IMR-90 (cell line): ENCODE measurements around the gene RAD51B. TPM values are rescaled to one million over a fixed set of nuclear protein-coding genes. Genes with fewer than 3 reads are reported as not detected.

Experiments used
- ATAC-seq: fragments of 200-7000 bp; cut with Tn5 transposase; 2 replicates; pipeline ENCODE4 v1.9.1; 2020; ENCODE audit warnings: low read depth, mild to moderate bottlenecking, moderate library complexity
- BruUV-seq: library from RNA; stranded (reverse); fragments of 400-500 nt; replicated peaks from 2 replicates; lab custom pipeline; 2021; lab: Mats Ljungman, UMichigan
- CTCF ChIA-PET: fragments of 300-600 bp; formaldehyde crosslinking; extraction: SDS; loops from one replicate; lab custom pipeline; 2021; ENCODE audit warnings: antibody characterized with exemption; lab: Yijun Ruan, JAX
- POLR2A ChIA-PET: fragments of 300-600 bp; sonication (Branson Sonifier 250); formaldehyde crosslinking; loops from one replicate; lab custom pipeline; 2022; ENCODE audit warnings: antibody characterized with exemption; ENCODE audit not compliant: unreplicated experiment; lab: Charles Lee
- DNase-seq: peaks from one replicate; pipeline ENCODE4 v3.0.0; 2013
- H2AFZ ChIP-seq: replicated peaks from 2 replicates; pipeline ENCODE3; 2013; ENCODE audit warnings: low read length, mild to moderate bottlenecking; ENCODE audit not compliant: poor library complexity
- H2AK5ac ChIP-seq: 2 replicates; pipeline ENCODE4 v1.6.1; 2013; ENCODE audit warnings: low read depth, low read length, inconsistent platforms
- H2AK9ac ChIP-seq: replicated peaks from 2 replicates; pipeline ENCODE3; 2013; ENCODE audit warnings: mild to moderate bottlenecking, low read depth, low read length, moderate library complexity; ENCODE audit not compliant: poor library complexity
- H2BK120ac ChIP-seq: 2 replicates; pipeline ENCODE4 v1.6.1; 2013; ENCODE audit warnings: low read depth, low read length, inconsistent platforms
- H2BK15ac ChIP-seq: 3 replicates; pipeline ENCODE4 v1.6.1; 2013; ENCODE audit warnings: low read depth, low read length, inconsistent platforms
- H2BK20ac ChIP-seq: 2 replicates; pipeline ENCODE4 v1.6.1; 2013; ENCODE audit warnings: low read depth, mild to moderate bottlenecking, inconsistent platforms, low read length, moderate library complexity
- H2BK5ac ChIP-seq: 2 replicates; pipeline ENCODE4 v1.6.1; 2013; ENCODE audit warnings: mild to moderate bottlenecking, low read depth, low read length, inconsistent platforms; ENCODE audit not compliant: poor library complexity, severe bottlenecking
- H3K14ac ChIP-seq: replicated peaks from 2 replicates; pipeline ENCODE4 v1.6.1; 2013; ENCODE audit warnings: low read depth, low read length, inconsistent platforms
- H3K18ac ChIP-seq: 2 replicates; pipeline ENCODE4 v1.6.1; 2013; ENCODE audit warnings: low read depth, low read length, control low read depth
- H3K23ac ChIP-seq: 2 replicates; pipeline ENCODE4 v1.6.1; 2013; ENCODE audit warnings: low read depth, low read length, inconsistent platforms
- H3K27ac ChIP-seq: 2 replicates; pipeline ENCODE4 v1.5.1; 2013; ENCODE audit warnings: mild to moderate bottlenecking, control low read depth, low read length; ENCODE audit not compliant: insufficient read depth
- H3K27me3 ChIP-seq: 2 replicates; pipeline ENCODE4 v1.6.1; 2013; ENCODE audit warnings: low read length; ENCODE audit not compliant: control insufficient read depth, insufficient read depth
- H3K36me3 ChIP-seq: 2 replicates; pipeline ENCODE4 v1.6.1; 2013; ENCODE audit warnings: low read length, mixed read lengths; ENCODE audit not compliant: control insufficient read depth, insufficient read depth
- H3K4ac ChIP-seq: 2 replicates; pipeline ENCODE4 v1.6.1; 2013; ENCODE audit warnings: low read depth, low read length, inconsistent platforms
- H3K4me1 ChIP-seq: 2 replicates; pipeline ENCODE4 v1.6.1; 2013; ENCODE audit warnings: low read length, mixed read lengths; ENCODE audit not compliant: control insufficient read depth, insufficient read depth
- H3K4me2 ChIP-seq: 2 replicates; pipeline ENCODE4 v1.6.1; 2013; ENCODE audit warnings: low read depth, mild to moderate bottlenecking, control low read depth, low read length, moderate library complexity
- H3K4me3 ChIP-seq: 2 replicates; pipeline ENCODE4 v1.5.1; 2013; ENCODE audit warnings: low read depth, mild to moderate bottlenecking, control low read depth, low read length, moderate library complexity; ENCODE audit not compliant: insufficient read depth
- H3K56ac ChIP-seq: 2 replicates; pipeline ENCODE4 v1.6.1; 2013; ENCODE audit warnings: low read length, inconsistent platforms; ENCODE audit not compliant: insufficient read depth; ENCODE audit errors: extremely low read depth
- H3K79me1 ChIP-seq, 2 experiments: 2 replicates each; pipeline ENCODE4 v1.6.1; 2013; ENCODE audit warnings: low read length in 2 of 2, inconsistent platforms in 1 of 2, low read depth in 1 of 2
- H3K9ac ChIP-seq: 2 replicates; pipeline ENCODE4 v1.6.1; 2013; ENCODE audit warnings: low read depth, low read length, control low read depth
- H3K9me1 ChIP-seq: 2 replicates; pipeline ENCODE4 v1.6.1; 2013; ENCODE audit warnings: low read length, inconsistent platforms; ENCODE audit not compliant: insufficient read depth
- H3K9me3 ChIP-seq: 2 replicates; pipeline ENCODE4 v1.6.1; 2013; ENCODE audit warnings: low read length; ENCODE audit not compliant: control insufficient read depth, insufficient read depth
- H4K20me1 ChIP-seq: 2 replicates; pipeline ENCODE4 v1.6.1; 2013; ENCODE audit warnings: low read length, inconsistent platforms; ENCODE audit not compliant: insufficient read depth
- H4K5ac ChIP-seq: 2 replicates; pipeline ENCODE4 v1.6.1; 2013; ENCODE audit warnings: mild to moderate bottlenecking, low read depth, low read length, control low read depth
- H4K8ac ChIP-seq, 2 experiments: 2 replicates each; pipeline ENCODE4 v1.6.1; 2013; ENCODE audit warnings: low read depth in 2 of 2, low read length in 2 of 2, control low read depth in 1 of 2, inconsistent platforms in 1 of 2
- H4K91ac ChIP-seq: 2 replicates; pipeline ENCODE4 v1.6.1; 2013; ENCODE audit warnings: low read depth, low read length, inconsistent platforms; ENCODE audit not compliant: insufficient read depth
- CEBPB ChIP-seq: IDR thresholded peaks from 2 replicates; pipeline ENCODE4 v1.6.1; 2012; ENCODE audit warnings: low read depth, low read length, improper control_type of control experiment
- FOS ChIP-seq: fragments of 150-350 bp; IDR thresholded peaks from 2 replicates; pipeline ENCODE4 v1.6.1; 2016; ENCODE audit warnings: low read depth, low read length
- MAFK ChIP-seq: IDR thresholded peaks from 2 replicates; pipeline ENCODE4 v1.6.1; 2012; ENCODE audit warnings: low read depth, low read length, improper control_type of control experiment
- RCOR1 ChIP-seq: IDR thresholded peaks from 2 replicates; pipeline ENCODE4 v1.6.1; 2012; ENCODE audit warnings: mild to moderate bottlenecking, low read length, improper control_type of control experiment; ENCODE audit not compliant: insufficient replicate concordance
- RFX5 ChIP-seq: IDR thresholded peaks from 2 replicates; pipeline ENCODE4 v1.8.0; 2012; ENCODE audit warnings: low read depth, mild to moderate bottlenecking, low read length, moderate library complexity
- SMC3 ChIP-seq: fragments of 150-350 bp; IDR thresholded peaks from 2 replicates; pipeline ENCODE4 v1.6.1; 2016; ENCODE audit warnings: low read depth, mild to moderate bottlenecking, antibody characterized with exemption, low read length, moderate library complexity
- WGBS, 2 experiments: methylation state at CpG; one replicate each; pipeline versions ENCODE4 v1.1.5 to v1.1.7; 2013; ENCODE audit warnings: missing lambda C conversion rate in 2 of 2; ENCODE audit not compliant: insufficient read length in 1 of 2; ENCODE audit errors: extremely low coverage in 2 of 2; 5-methylcytosine and 5-hydroxymethylcytosine counted together
- dilution Hi-C: fragments of 300-500 bp; cut with HindIII; formaldehyde crosslinking; loops from one replicate; pipeline ENCODE4 v1.14.3; 2018; ENCODE audit warnings: low sequenced_read_pairs; ENCODE audit not compliant: unreplicated experiment
- in situ Hi-C: fragments of 300-500 bp; cut with MboI; formaldehyde crosslinking; loops from 3 replicates; pipeline ENCODE4 v1.14.3; 2019; ENCODE audit warnings: low sequenced_read_pairs, inconsistent platforms, mixed read lengths
- intact Hi-C: fragments of 100-400 bp; cut with micrococcal nuclease; formaldehyde crosslinking; loops from 2 replicates; pipeline ENCODE4 v1.10.0; 2022
- polyA plus RNA-seq, 3 experiments: library from polyadenylated mRNA; depleted of rRNA; stranded (reverse); fragments of >200 nt; gene quantifications; 2 replicates each; pipeline ENCODE4 v1.2.3, GENCODE V29; 2012; ENCODE audit warnings: low replicate concordance in 1 of 3
- total RNA-seq: library from RNA; depleted of rRNA; stranded (reverse); fragments of >200 nt; gene quantifications from 2 replicates; pipeline ENCODE4 v1.2.3, GENCODE V29; 2012

The RAD51B gene
- total and polyA plus RNA-seq, 2 of the 4 experiments (the other 2 are of a cell fraction): 5.1 to 18.8 TPM

DNA sequence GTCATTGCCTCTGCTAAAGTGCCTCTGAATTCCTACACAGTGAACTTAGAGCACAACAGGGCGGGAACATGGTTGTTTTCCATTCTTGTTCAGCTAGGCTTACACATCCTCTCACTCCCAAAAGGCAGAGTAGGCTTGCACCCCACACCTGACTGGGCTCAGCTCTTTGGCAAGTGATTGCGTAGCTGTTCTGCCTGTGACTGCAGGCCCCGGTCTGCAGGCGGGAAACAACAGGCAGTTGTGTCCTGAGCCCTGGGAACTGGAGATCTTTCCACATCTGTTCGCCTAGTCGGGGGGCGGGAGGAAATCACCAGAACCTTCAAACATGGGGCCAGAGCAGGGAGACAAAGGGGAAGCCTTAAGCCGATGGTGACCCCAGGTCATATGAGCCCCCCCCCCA, 698.6 kb downstream of the RAD51B start:
- H3K9me1 ChIP-seq: peaks cover 4% of the 10 kb centered on the region; the same call in 1 of the 2 replicates
- H2BK15ac ChIP-seq: no peak overlapping the region
- H4K8ac ChIP-seq: no peak overlapping the region
- H2BK5ac ChIP-seq: no peak overlapping the region
- peak overlapping the region; percentile 24 for H2AFZ ChIP-seq
- POLR2A ChIA-PET: no interaction called here
- H3K56ac ChIP-seq: no peak overlapping the region
- H2AK5ac ChIP-seq: peak overlapping the region; percentile 35; the same call in 1 of the 2 replicates
- H3K4me3 ChIP-seq: no peak overlapping the region
- no peak overlapping the region for H2BK20ac ChIP-seq
- H4K91ac ChIP-seq: no peak overlapping the region
- TF ChIP-seq FOS (no peak), CEBPB (no peak), RCOR1 (no peak), MAFK (no peak), RFX5 (no peak), SMC3 (no peak)
- 0 out of 2 replicates have a peak overlapping the region, but pooled peaks have one; percentile 32 for H3K14ac ChIP-seq
- H3K4ac ChIP-seq: 0 out of 2 replicates have a peak overlapping the region, but pooled peaks have one; percentile 0
- no peaks in the 10 kb centered on the region for H4K20me1 ChIP-seq
- intact Hi-C loops (no loop called here), in situ Hi-C loops (no loop called here), dilution Hi-C loops (no loop called here)
- H3K36me3 ChIP-seq: no peaks in the 10 kb centered on the region
- H3K79me1 ChIP-seq: no peaks in the 10 kb centered on the region
- H3K27me3 ChIP-seq: no peaks in the 10 kb centered on the region
- peak overlapping the region; percentile 52 for H2AK9ac ChIP-seq
- no peak overlapping the region for H4K5ac ChIP-seq
- no peak overlapping the region; the same call in 1 of the 2 replicates for H2BK120ac ChIP-seq
- no peak overlapping the region for H3K9ac ChIP-seq
- H3K27ac ChIP-seq: no peak overlapping the region
- ATAC-seq: no peak
- no TSS peak for BruUV-seq
- H3K4me2 ChIP-seq: no peak overlapping the region
- H3K18ac ChIP-seq: no peak overlapping the region
- no peaks in the 10 kb centered on the region for H3K9me3 ChIP-seq
- WGBS, 2 experiments: 93% methylated on average over 6 of the region's 8 CpGs; no CpG with 5 or more reads in 1 of the 2 experiments
- DNase-seq: no peak
- no peak overlapping the region for H3K23ac ChIP-seq
- peaks cover 8% of the 10 kb centered on the region; the same call in 1 of the 2 replicates for H3K4me1 ChIP-seq
- CTCF ChIA-PET: interaction anchor here (0.8 kb wide), 1 partner anchor 132 kb away, joined by 4 read pairs; no protein-coding TSS in a partner anchor
